Left renal pelvis (tissue), 4 donors: Measurements from ENCODE around the gene UCN2. TPM values are rescaled to one million over a fixed set of nuclear protein-coding genes. Genes with fewer than 3 reads are reported as not detected.
"Not testable (repeated sequence)": the region's sequence is repeated elsewhere in the genome, so short reads cannot be mapped to it uniquely, and the experiment has no call there.

Experiments
- DNase-seq, 4 donors: peaks; one replicate each; pipeline ENCODE4 v3.0.0-alpha.2; 2013; ENCODE audit warnings: low read depth in 4 of 4, low spot score in 3 of 4
- polyA plus RNA-seq, 4 donors: library from polyadenylated mRNA; unstranded; fragments of 120-200 nt; gene quantifications; one replicate each; pipeline ENCODE4 v1.2.1, GENCODE V29; 2013; ENCODE audit not compliant: insufficient read length in 4 of 4

Gene UCN2
- polyA plus RNA-seq, 4 donors: 0.22 to 0.64 (median 0.52) TPM

GRCh38 chr3:48543271-48543866 is 20.2 kb downstream of the UCN2 start:
- DNase-seq: no peak

- no peak for DNase-seq
These were observed 25.1 kb downstream of the UCN2 start for GRCh38 chr3:48538451-48538850.

GRCh38 chr3:48536785-48537184 is 26.8 kb downstream of the UCN2 start:
- no peak for DNase-seq

GRCh38 chr3:48536116-48536515 is 27.5 kb downstream of the UCN2 start:
- no peak for DNase-seq

GRCh38 chr3:48535578-48535977 is 28.0 kb downstream of the UCN2 start:
- no peak for DNase-seq

GRCh38 chr3:48532977-48533337 is 30.6 kb downstream of the UCN2 start:
- DNase-seq: no peak

- DNase-seq: no peak
These were observed 31.2 kb downstream of the UCN2 start for GRCh38 chr3:48532271-48532976.

GRCh38 chr3:48530701-48531100 is 32.9 kb downstream of the UCN2 start:
- DNase-seq: not testable (repeated sequence)

GRCh38 chr3:48528754-48529153 is 34.8 kb downstream of the UCN2 start:
- no peak for DNase-seq

- no peak for DNase-seq
These were observed 35.5 kb downstream of the UCN2 start for GRCh38 chr3:48528048-48528447.

GRCh38 chr3:48524970-48525369 is 38.6 kb downstream of the UCN2 start:
- no peak for DNase-seq

GRCh38 chr3:48521635-48522034 is 41.9 kb downstream of the UCN2 start:
- DNase-seq: no peak

GRCh38 chr3:48519277-48519643 is 44.3 kb downstream of the UCN2 start:
- DNase-seq: no peak

GRCh38 chr3:48518638-48519276 is 44.8 kb downstream of the UCN2 start:
- no peak for DNase-seq

- DNase-seq: no peak
These were observed 45.5 kb downstream of the UCN2 start for GRCh38 chr3:48518069-48518468.

GRCh38 chr3:48516571-48516970 is 47.0 kb downstream of the UCN2 start:
- DNase-seq: no peak

- no peak for DNase-seq
These were observed 49.0 kb downstream of the UCN2 start for GRCh38 chr3:48514431-48515227.
